Heart left ventricle (tissue), 16 donors: ENCODE data around the gene PDE9A. TPM values are rescaled to one million over a fixed set of nuclear protein-coding genes. Genes with fewer than 3 reads are reported as not detected.
"Not testable (repeated sequence)": the region's sequence is repeated elsewhere in the genome, so short reads cannot be mapped to it uniquely, and the experiment has no call there.

ENCODE experiments used
- ATAC-seq, 4 donors: fragments of 200-7000 bp; cut with Tn5 transposase; one replicate each; pipeline ENCODE4 v1.9.1; 2020 to 2022; ENCODE audit warnings: moderate library complexity in 4 of 4, mild to moderate bottlenecking in 3 of 4, moderate number of reproducible peaks in 1 of 4
- DNase-seq, 5 donors: peaks; one replicate each; pipeline ENCODE4 v3.0.0-alpha.2; 2020
- H3K27ac ChIP-seq, 12 donors: fragments of 200-600 bp; sonication (generic) in 4 of 12; one replicate each; pipeline versions ENCODE4 v1.5.0 to v1.8.0; 2016 to 2022; ENCODE audit warnings: mild to moderate bottlenecking in 2 of 12
- H3K27me3 ChIP-seq, 9 donors: fragments of 200-600 bp; sonication (generic) in 2 of 9; one replicate each; pipeline versions ENCODE4 v1.5.1 to v1.8.0; 2016 to 2022; ENCODE audit warnings: mild to moderate bottlenecking in 3 of 9
- H3K36me3 ChIP-seq, 9 donors: fragments of 200-600 bp; sonication (generic) in 2 of 9; one replicate each; pipeline versions ENCODE4 v1.5.0 to v1.8.0; 2018 to 2022; ENCODE audit warnings: mild to moderate bottlenecking in 2 of 9
- H3K4me1 ChIP-seq, 12 donors: fragments of 200-600 bp; sonication (generic) in 4 of 12; one replicate each; pipeline versions ENCODE4 v1.5.0 to v1.8.0; 2016 to 2022; ENCODE audit warnings: mild to moderate bottlenecking in 3 of 12
- H3K4me3 ChIP-seq, 12 donors: fragments of 200-600 bp; sonication (generic) in 4 of 12; one replicate each; pipeline versions ENCODE4 v1.5.0 to v1.8.0; 2017 to 2022; ENCODE audit warnings: mild to moderate bottlenecking in 9 of 12, moderate library complexity in 4 of 12
- H3K9me3 ChIP-seq, 12 donors: fragments of 200-600 bp; sonication (generic) in 4 of 12; one replicate each; pipeline versions ENCODE4 v1.5.0 to v1.8.0; 2016 to 2022; ENCODE audit warnings: mild to moderate bottlenecking in 1 of 12
- CTCF ChIP-seq, 12 donors: fragments of 200-600 bp; sonication (generic) in 4 of 12; IDR thresholded peaks; one replicate each; pipeline versions ENCODE4 v1.5.0 to v1.8.0; 2018 to 2022; ENCODE audit warnings: antibody characterized with exemption in 12 of 12, mild to moderate bottlenecking in 5 of 12
- POLR2A ChIP-seq, 2 donors: fragments of 450-650 bp; IDR thresholded peaks; one replicate each; pipeline ENCODE4 v1.6.1; 2017; ENCODE audit warnings: antibody characterized with exemption in 2 of 2, mild to moderate bottlenecking in 2 of 2, moderate library complexity in 2 of 2
- WGBS, 4 donors: extraction: QIAGEN DNeasy Blood & Tissue Kit in 2 of 4; methylation state at CpG; one replicate each; pipeline versions ENCODE4 v1.1.5 to v1.1.7; 2013 to 2018; 5-methylcytosine and 5-hydroxymethylcytosine counted together
- intact Hi-C, 10 donors: fragments of 100-400 bp; cut with DNase I; formaldehyde crosslinking; loops; one replicate each; pipeline versions ENCODE4 v1.11.1 to v1.14.2; 2022
- polyA plus RNA-seq, 2 donors: library from polyadenylated mRNA; stranded (reverse); fragments of 200-250 nt; gene quantifications; one replicate each; pipeline ENCODE4 v1.2.3, GENCODE V29; 2013
- total RNA-seq, 9 donors: library from RNA; depleted of rRNA in 2 of 9; stranded (reverse); fragments of >200 nt in 2 of 9; fragmentation: NEBNext Ultra II Directional in 3 of 9; extraction: Animal tissue kit (Norgen Biotek cat#: 25700) in 3 of 9; gene quantifications; one replicate each; pipeline versions ENCODE4 v1.1.0 to v1.2.4, GENCODE V29; 2016 to 2023
- donor health status: ischemic (EF 13 %, LVEDD 7.1; RV severe dilation, severe dysfunction).
- donor health status: healthy with polysubstance abuse.
- donor health status: DM: no; HTN: yes; CAD: no.
- donor health status: DM: no; HTN: no; CAD: no.
- donor health status: ischemic (EF 25% LVEDD 6.9; RV normal size, moderate dysfunction).
- donor health status: ischemic (EF 25% LVEDD 5.7; RV mildly dilated, moderate dysfunction).
- donor health status: healthy.
- donor health status: DM: yes; HTN: yes; CAD: no.
- donor health status: ischemic (EF 35%, LVEDD 5.7; RV mildly dilated, moderate dysfunction).
- donor health status: nonischemic (EF 11% LVEDD 7.7; RV severe dilation, severe dysfunction).
- donor health status: DM: yes; HTN: yes; CAD: no.
- donor health status: PGD.
- donor health status: ischemic (EF 29% LVEDD 5.4; RV normal size, mild dysfunction).
- donor health status: nonischemic (EF 23%, LVEDD 6.1; RV moderate dilation, normal function).

The PDE9A gene
- total and polyA plus RNA-seq, 11 donors: 1.5 to 4.0 (median 3.1) TPM

- WGBS, 4 donors: 89 to 93% (median 93%) methylated on average over 14 of the region's 14 CpGs
- intact Hi-C loops: no loop called here
- Histone ChIP-seq H3K36me3 (no peaks in the 10 kb centered on the region), H3K27ac (no peak overlapping the region), H3K9me3 (no peaks in the 10 kb centered on the region), H3K4me3 (no peak overlapping the region), H3K4me1 (peaks cover 0 to 10% (median 0%) of the 10 kb centered on the region in 12 donors), H3K27me3 (peaks cover 0 to 26% (median 4%) of the 10 kb centered on the region in 9 donors)
- DNase-seq: no peak
- TF ChIP-seq CTCF (IDR thresholded peaks at IDR 0.05): no peak
- no peak for TF ChIP-seq POLR2A (IDR thresholded peaks at IDR 0.05)
- ATAC-seq: no peak
Observed at GRCh38 chr21:42626171-42626570, 27.2 kb upstream of the PDE9A start.

- WGBS, 4 donors: 49 to 63% (median 57%) methylated on average over 15 of the region's 15 CpGs
- intact Hi-C loops: no loop called here
- DNase-seq (peak; percentile 53 to 90 (median 79)), ATAC-seq (peak; percentile 90 to 95 (median 93))
- Histone ChIP-seq H3K36me3 (no peaks in the 10 kb centered on the region), H3K4me3 (no peak overlapping the region), H3K27ac (no peak overlapping the region), H3K27me3 (peaks cover 0 to 16% (median 3%) of the 10 kb centered on the region in 9 donors), H3K4me1 (peaks cover 0 to 10% (median 0%) of the 10 kb centered on the region in 12 donors), H3K9me3 (no peaks in the 10 kb centered on the region)
- TF ChIP-seq CTCF (IDR thresholded peaks at IDR 0.05): no peak
- no peak for TF ChIP-seq POLR2A (IDR thresholded peaks at IDR 0.05)
Observed at GRCh38 chr21:42627527-42628289, 25.7 kb upstream of the PDE9A start.

- intact Hi-C loops, H3K36me3 ChIP-seq, H3K9me3 ChIP-seq, DNase-seq, H3K4me1 ChIP-seq, ATAC-seq, H3K27ac ChIP-seq, H3K4me3 ChIP-seq: not testable (repeated sequence)
- peaks cover 0 to 15% (median 1%) of the 10 kb centered on the region in 9 donors for H3K27me3 ChIP-seq
- 70 to 83% (median 78%) methylated on average over 2 of the region's 2 CpGs for WGBS, 4 donors
Observed at GRCh38 chr21:42628466-42629061, 24.9 kb upstream of the PDE9A start.

GRCh38 chr21:42629933-42630589 is 23.4 kb upstream of the PDE9A start:
- DNase-seq (no peak), ATAC-seq (no peak)
- no peaks in the 10 kb centered on the region for H3K36me3 ChIP-seq
- WGBS, 4 donors: 72 to 81% (median 78%) methylated on average over 8 to 9 of the region's 9 CpGs
- TF ChIP-seq CTCF (IDR thresholded peaks at IDR 0.05) (no peak), POLR2A (IDR thresholded peaks at IDR 0.05) (no peak)
- no peak overlapping the region for H3K27ac ChIP-seq
- no peak overlapping the region for H3K4me3 ChIP-seq
- H3K9me3 ChIP-seq: no peaks in the 10 kb centered on the region
- H3K27me3 ChIP-seq: peaks cover 0 to 15% (median 0%) of the 10 kb centered on the region in 9 donors
- peaks cover 0 to 10% (median 0%) of the 10 kb centered on the region in 12 donors for H3K4me1 ChIP-seq
- intact Hi-C loops: no loop called here
